ENCODE data around the gene ACSM4.

The ACSM4 gene

GRCh38 chr12:7374423-7375144, 70.7 kb downstream of the ACSM4 start:
- no peak overlapping the region for H3K27ac ChIP-seq
- no peaks in the 10 kb centered on the region for H3K9me3 ChIP-seq
- TF ChIP-seq, protein P1, sequence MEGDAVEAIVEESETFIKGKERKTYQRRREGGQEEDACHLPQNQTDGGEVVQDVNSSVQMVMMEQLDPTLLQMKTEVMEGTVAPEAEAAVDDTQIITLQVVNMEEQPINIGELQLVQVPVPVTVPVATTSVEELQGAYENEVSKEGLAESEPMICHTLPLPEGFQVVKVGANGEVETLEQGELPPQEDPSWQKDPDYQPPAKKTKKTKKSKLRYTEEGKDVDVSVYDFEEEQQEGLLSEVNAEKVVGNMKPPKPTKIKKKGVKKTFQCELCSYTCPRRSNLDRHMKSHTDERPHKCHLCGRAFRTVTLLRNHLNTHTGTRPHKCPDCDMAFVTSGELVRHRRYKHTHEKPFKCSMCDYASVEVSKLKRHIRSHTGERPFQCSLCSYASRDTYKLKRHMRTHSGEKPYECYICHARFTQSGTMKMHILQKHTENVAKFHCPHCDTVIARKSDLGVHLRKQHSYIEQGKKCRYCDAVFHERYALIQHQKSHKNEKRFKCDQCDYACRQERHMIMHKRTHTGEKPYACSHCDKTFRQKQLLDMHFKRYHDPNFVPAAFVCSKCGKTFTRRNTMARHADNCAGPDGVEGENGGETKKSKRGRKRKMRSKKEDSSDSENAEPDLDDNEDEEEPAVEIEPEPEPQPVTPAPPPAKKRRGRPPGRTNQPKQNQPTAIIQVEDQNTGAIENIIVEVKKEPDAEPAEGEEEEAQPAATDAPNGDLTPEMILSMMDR (IDR thresholded peaks at IDR 0.05): peak; percentile 14
- no peaks in the 10 kb centered on the region for H3K36me3 ChIP-seq
- peaks cover 6% of the 10 kb centered on the region for H3K27me3 ChIP-seq
- no peak overlapping the region for H3K4me3 ChIP-seq (ENCODE audit: low read depth in 1 of 2, low read length in 1 of 2)
- H3K4me1 ChIP-seq (ENCODE audit: control insufficient read depth in 1 of 2, insufficient read depth in 1 of 2, low read depth in 1 of 2, low read length in 1 of 2): no peaks in the 10 kb centered on the region

DNA sequence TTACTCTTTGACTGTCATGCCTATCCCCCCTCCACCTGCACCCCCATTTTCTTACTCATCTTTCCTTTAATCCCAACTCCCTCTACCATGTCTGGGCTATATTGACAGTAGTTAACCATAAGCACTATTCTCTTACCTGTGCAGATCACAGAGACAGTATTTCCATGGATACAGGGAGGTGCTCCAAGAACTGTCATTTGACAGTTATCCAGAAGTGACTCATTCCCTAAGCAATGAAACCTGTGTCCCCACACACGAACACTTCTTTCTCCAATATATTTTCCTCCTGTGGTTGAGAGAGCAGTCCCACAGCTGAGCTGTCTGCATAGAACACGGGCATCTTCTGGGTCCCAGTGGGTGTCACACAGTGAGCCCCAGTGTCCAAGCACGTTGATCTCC, 71.3 kb downstream of the ACSM4 start:
- Histone ChIP-seq H3K27ac (no peak overlapping the region), H3K9me3 (no peaks in the 10 kb centered on the region), H3K36me3 (no peaks in the 10 kb centered on the region), H3K27me3 (peaks cover 6% of the 10 kb centered on the region), H3K4me3 (ENCODE audit: low read depth in 1 of 2, low read length in 1 of 2) (no peak overlapping the region), H3K4me1 (ENCODE audit: control insufficient read depth in 1 of 2, insufficient read depth in 1 of 2, low read depth in 1 of 2, low read length in 1 of 2) (no peaks in the 10 kb centered on the region)
- TF ChIP-seq, protein P1 (IDR thresholded peaks at IDR 0.05): no peak

GRCh38 chr12:7376196-7376595, 72.3 kb downstream of the ACSM4 start:
- H3K4me3 ChIP-seq (ENCODE audit: low read depth in 1 of 2, low read length in 1 of 2): no peak overlapping the region
- TF ChIP-seq, protein P1 (IDR thresholded peaks at IDR 0.05): no peak
- H3K9me3 ChIP-seq: no peaks in the 10 kb centered on the region
- H3K27me3 ChIP-seq: peaks cover 6% of the 10 kb centered on the region
- H3K4me1 ChIP-seq (ENCODE audit: control insufficient read depth in 1 of 2, insufficient read depth in 1 of 2, low read depth in 1 of 2, low read length in 1 of 2): no peaks in the 10 kb centered on the region
- no peaks in the 10 kb centered on the region for H3K36me3 ChIP-seq
- H3K27ac ChIP-seq: no peak overlapping the region
